HepG2 (cell line): ENCODE data around the gene XRN1. TPM values are rescaled to one million over a fixed set of nuclear protein-coding genes. Genes with fewer than 3 reads are reported as not detected.
"Not testable (repeated sequence)": the region's sequence is repeated elsewhere in the genome, so short reads cannot be mapped to it uniquely, and the experiment has no call there.

ENCODE experiments used
- CREM ChIP-seq, 2 experiments: sonication (generic) in 1 of 2; formaldehyde crosslinking in 1 of 2; IDR thresholded peaks; 2 replicates each; pipeline versions ENCODE4 v1.4.0 to v1.6.1; 2016 to 2020; ENCODE audit warnings: antibody characterized with exemption in 1 of 2, mild to moderate bottlenecking in 1 of 2, missing genetic modification reagents in 1 of 2
- FOSL2 ChIP-seq: sonication (generic); formaldehyde crosslinking; IDR thresholded peaks from 2 replicates; pipeline ENCODE4 v1.4.0; 2020; ENCODE audit warnings: missing genetic modification reagents
- FOXA3 ChIP-seq: IDR thresholded peaks from 2 replicates; pipeline ENCODE4 v1.6.1; 2016; ENCODE audit warnings: missing genetic modification reagents, missing compliant biosample characterization
- FOXJ3 ChIP-seq: sonication (generic); formaldehyde crosslinking; IDR thresholded peaks from 2 replicates; pipeline ENCODE4 v1.4.0; 2020; ENCODE audit warnings: missing genetic modification reagents, mild to moderate bottlenecking, borderline replicate concordance
- GATAD2A ChIP-seq: IDR thresholded peaks from 2 replicates; pipeline ENCODE4 v1.6.1; 2016
- NCOA2 ChIP-seq: sonication (generic); formaldehyde crosslinking; IDR thresholded peaks from 2 replicates; pipeline ENCODE4 v1.8.0; 2022; ENCODE audit warnings: inconsistent platforms
- SOX13 ChIP-seq, 3 experiments: fragments of 450-650 bp in 1 of 3; sonication (generic) in 1 of 3; formaldehyde crosslinking in 1 of 3; IDR thresholded peaks in 2 of 3; conservative IDR thresholded peaks in 1 of 3; 2 replicates each; pipeline versions ENCODE4 v1.5.0 to v1.6.1; 2016 to 2020; ENCODE audit warnings: antibody characterized with exemption in 1 of 3, mild to moderate bottlenecking in 1 of 3, missing compliant biosample characterization in 1 of 3, missing genetic modification reagents in 1 of 3, moderate library complexity in 1 of 3
- SOX6 ChIP-seq, 2 experiments: fragments of 450-650 bp in 1 of 2; sonication (generic) in 1 of 2; formaldehyde crosslinking in 1 of 2; IDR thresholded peaks; 2 replicates each; pipeline versions ENCODE4 v1.4.0 to v1.6.1; 2017 to 2020; ENCODE audit warnings: antibody characterized with exemption in 1 of 2, mild to moderate bottlenecking in 1 of 2, missing genetic modification reagents in 1 of 2
- polyA plus RNA-seq, 8 experiments: library from polyadenylated mRNA; depleted of rRNA in 3 of 8; stranded (reverse) in 7 of 8; unstranded in 1 of 8; fragments of >200 nt; fragmentation: Illumina TruSeq in 4 of 8; extraction: Trizol in 4 of 8; gene quantifications; 2 replicates each; pipeline versions ENCODE4 v1.2.1 to v1.2.3, GENCODE V29; 2011 to 2016; ENCODE audit warnings: low read depth in 4 of 8, missing spikeins in 1 of 8, mixed read lengths in 1 of 8; ENCODE audit not compliant: insufficient read depth in 1 of 8
- total RNA-seq, 5 experiments: library from RNA; depleted of rRNA; stranded (reverse); fragments of >200 nt; fragmentation: Illumina TruSeq; extraction: Trizol; gene quantifications; 2 replicates each; pipeline ENCODE4 v1.2.3, GENCODE V29; 2016; ENCODE audit warnings: low read depth in 1 of 5
- TF ChIP-seq, protein P1 (sequence below): sonication (generic); formaldehyde crosslinking; IDR thresholded peaks from 2 replicates; pipeline ENCODE4 v1.5.0; 2020; ENCODE audit warnings: mild to moderate bottlenecking, missing genetic modification reagents
- TF ChIP-seq, protein P2 (sequence below): sonication (generic); formaldehyde crosslinking; IDR thresholded peaks from 2 replicates; pipeline ENCODE4 v1.4.0; 2020; ENCODE audit warnings: mild to moderate bottlenecking, missing genetic modification reagents, borderline replicate concordance
- TF ChIP-seq, protein P3 (sequence below): sonication (generic); formaldehyde crosslinking; IDR thresholded peaks from 2 replicates; pipeline ENCODE4 v1.5.1; 2020; ENCODE audit warnings: mild to moderate bottlenecking, missing genetic modification reagents

The XRN1 gene
- total and polyA plus RNA-seq, 2 of the 13 experiments (the other 11 are each of a cell fraction or from before 2014, with no cell fraction given): 13.2 to 13.3 TPM

DNA sequence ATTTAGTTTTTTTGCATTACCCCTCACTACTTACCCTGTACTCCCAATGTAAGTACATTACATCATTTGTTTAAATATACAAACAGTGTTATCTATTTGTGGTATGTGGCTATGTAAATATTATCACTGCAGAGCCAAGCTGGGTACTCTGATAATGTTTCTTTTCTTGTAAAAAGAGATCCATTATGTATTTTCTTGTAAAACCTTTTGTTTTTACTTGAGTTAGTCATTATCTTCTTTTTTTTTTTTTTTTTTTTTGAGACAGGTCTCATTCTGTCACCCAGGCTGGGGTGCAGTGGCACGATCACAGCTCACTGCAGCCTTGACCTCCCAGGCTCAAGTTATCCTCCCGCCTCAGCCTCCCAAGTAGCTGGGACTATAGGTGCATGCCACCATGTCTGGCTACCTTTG is 131.9 kb downstream of the XRN1 start (continued):
- 0 out of 2 replicates have a peak, but pooled peaks have one; percentile 32 for TF ChIP-seq SOX13 (IDR thresholded peaks at IDR 0.05)
- peak in 1 of 2 experiments; percentile 91; a peak in 2 of 4 replicates for TF ChIP-seq SOX13 (CRISPR knock-in tag; conservative IDR thresholded peaks at IDR 0.05 in 1 of 2, IDR thresholded peaks at IDR 0.05 in 1 of 2)
- peak; percentile 75; the same call in 1 of the 2 replicates for TF ChIP-seq FOXJ3 (CRISPR knock-in tag)
- TF ChIP-seq, protein P1, sequence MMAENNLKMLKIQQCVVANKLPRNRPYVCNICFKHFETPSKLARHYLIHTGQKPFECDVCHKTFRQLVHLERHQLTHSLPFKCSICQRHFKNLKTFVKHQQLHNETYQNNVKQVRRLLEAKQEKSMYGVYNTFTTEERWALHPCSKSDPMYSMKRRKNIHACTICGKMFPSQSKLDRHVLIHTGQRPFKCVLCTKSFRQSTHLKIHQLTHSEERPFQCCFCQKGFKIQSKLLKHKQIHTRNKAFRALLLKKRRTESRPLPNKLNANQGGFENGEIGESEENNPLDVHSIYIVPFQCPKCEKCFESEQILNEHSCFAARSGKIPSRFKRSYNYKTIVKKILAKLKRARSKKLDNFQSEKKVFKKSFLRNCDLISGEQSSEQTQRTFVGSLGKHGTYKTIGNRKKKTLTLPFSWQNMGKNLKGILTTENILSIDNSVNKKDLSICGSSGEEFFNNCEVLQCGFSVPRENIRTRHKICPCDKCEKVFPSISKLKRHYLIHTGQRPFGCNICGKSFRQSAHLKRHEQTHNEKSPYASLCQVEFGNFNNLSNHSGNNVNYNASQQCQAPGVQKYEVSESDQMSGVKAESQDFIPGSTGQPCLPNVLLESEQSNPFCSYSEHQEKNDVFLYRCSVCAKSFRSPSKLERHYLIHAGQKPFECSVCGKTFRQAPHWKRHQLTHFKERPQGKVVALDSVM: peak; percentile 94
- TF ChIP-seq NCOA2 (CRISPR knock-in tag): peak; percentile 61
- TF ChIP-seq FOSL2 (CRISPR knock-in tag): 0 out of 2 replicates have a peak, but pooled peaks have one; percentile 7
- peak; percentile 96 for TF ChIP-seq FOXA3 (CRISPR knock-in tag)
- peak; percentile 77 for TF ChIP-seq GATAD2A (CRISPR knock-in tag)
- peak; percentile 55 for TF ChIP-seq CREM (IDR thresholded peaks at IDR 0.05)
- not testable (repeated sequence) for TF ChIP-seq CREM (CRISPR knock-in tag; IDR thresholded peaks at IDR 0.05); SOX6 (IDR thresholded peaks at IDR 0.05)
- peak; percentile 85 for TF ChIP-seq SOX6 (CRISPR knock-in tag; IDR thresholded peaks at IDR 0.05)
- TF ChIP-seq, protein P2, sequence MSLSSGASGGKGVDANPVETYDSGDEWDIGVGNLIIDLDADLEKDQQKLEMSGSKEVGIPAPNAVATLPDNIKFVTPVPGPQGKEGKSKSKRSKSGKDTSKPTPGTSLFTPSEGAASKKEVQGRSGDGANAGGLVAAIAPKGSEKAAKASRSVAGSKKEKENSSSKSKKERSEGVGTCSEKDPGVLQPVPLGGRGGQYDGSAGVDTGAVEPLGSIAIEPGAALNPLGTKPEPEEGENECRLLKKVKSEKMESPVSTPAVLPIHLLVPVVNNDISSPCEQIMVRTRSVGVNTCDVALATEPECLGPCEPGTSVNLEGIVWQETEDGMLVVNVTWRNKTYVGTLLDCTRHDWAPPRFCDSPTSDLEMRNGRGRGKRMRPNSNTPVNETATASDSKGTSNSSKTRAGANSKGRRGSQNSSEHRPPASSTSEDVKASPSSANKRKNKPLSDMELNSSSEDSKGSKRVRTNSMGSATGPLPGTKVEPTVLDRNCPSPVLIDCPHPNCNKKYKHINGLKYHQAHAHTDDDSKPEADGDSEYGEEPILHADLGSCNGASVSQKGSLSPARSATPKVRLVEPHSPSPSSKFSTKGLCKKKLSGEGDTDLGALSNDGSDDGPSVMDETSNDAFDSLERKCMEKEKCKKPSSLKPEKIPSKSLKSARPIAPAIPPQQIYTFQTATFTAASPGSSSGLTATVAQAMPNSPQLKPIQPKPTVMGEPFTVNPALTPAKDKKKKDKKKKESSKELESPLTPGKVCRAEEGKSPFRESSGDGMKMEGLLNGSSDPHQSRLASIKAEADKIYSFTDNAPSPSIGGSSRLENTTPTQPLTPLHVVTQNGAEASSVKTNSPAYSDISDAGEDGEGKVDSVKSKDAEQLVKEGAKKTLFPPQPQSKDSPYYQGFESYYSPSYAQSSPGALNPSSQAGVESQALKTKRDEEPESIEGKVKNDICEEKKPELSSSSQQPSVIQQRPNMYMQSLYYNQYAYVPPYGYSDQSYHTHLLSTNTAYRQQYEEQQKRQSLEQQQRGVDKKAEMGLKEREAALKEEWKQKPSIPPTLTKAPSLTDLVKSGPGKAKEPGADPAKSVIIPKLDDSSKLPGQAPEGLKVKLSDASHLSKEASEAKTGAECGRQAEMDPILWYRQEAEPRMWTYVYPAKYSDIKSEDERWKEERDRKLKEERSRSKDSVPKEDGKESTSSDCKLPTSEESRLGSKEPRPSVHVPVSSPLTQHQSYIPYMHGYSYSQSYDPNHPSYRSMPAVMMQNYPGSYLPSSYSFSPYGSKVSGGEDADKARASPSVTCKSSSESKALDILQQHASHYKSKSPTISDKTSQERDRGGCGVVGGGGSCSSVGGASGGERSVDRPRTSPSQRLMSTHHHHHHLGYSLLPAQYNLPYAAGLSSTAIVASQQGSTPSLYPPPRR (CRISPR knock-in tag): peak; percentile 76; the same call in 1 of the 2 replicates
- TF ChIP-seq, protein P3, sequence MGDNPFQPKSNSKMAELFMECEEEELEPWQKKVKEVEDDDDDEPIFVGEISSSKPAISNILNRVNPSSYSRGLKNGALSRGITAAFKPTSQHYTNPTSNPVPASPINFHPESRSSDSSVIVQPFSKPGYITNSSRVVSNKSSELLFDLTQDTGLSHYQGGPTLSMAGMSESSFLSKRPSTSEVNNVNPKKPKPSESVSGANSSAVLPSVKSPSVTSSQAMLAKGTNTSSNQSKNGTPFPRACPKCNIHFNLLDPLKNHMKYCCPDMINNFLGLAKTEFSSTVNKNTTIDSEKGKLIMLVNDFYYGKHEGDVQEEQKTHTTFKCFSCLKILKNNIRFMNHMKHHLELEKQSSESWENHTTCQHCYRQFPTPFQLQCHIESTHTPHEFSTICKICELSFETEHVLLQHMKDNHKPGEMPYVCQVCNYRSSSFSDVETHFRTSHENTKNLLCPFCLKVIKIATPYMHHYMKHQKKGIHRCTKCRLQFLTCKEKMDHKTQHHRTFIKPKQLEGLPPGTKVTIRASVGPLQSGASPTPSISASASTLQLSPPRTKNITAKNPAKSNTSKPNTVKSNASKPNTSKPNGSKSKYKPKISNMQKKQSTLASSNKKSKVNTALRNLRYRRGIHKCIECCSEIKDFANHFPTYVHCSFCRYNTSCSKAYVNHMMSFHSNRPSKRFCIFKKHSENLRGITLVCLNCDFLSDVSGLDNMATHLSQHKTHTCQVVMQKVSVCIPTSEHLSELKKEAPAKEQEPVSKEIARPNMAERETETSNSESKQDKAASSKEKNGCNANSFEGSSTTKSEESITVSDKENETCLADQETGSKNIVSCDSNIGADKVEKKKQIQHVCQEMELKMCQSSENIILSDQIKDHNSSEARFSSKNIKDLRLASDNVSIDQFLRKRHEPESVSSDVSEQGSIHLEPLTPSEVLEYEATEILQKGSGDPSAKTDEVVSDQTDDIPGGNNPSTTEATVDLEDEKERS (CRISPR knock-in tag): 0 out of 2 replicates have a peak, but pooled peaks have one; percentile 35
